ENCODE data around the gene CYTH1.
"Not testable (repeated sequence)": the region's sequence is repeated elsewhere in the genome, so short reads cannot be mapped to it uniquely, and the experiment has no call there.

Gene CYTH1

DNA sequence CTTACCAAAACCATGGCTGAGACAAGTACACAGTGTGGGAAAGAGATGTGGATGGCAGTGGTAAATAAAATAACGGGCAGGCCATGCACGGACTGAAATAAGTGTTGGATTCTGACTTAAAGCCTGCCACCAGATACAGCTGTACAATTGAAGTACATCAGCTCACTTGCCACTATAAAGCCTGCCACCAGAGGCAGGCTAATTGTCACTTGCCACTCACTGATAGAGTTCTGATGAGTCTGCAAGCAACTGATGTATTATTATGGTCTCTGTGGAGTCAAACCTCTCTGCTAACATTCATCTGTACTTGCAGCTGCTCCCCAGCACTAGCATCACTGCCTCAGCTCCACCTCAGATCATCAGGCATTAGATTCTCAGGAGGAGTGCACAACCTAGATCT, 93.0 kb downstream of the CYTH1 start:
- DNase-seq (ENCODE audit: low read depth in 2 of 2), result no peak

DNA sequence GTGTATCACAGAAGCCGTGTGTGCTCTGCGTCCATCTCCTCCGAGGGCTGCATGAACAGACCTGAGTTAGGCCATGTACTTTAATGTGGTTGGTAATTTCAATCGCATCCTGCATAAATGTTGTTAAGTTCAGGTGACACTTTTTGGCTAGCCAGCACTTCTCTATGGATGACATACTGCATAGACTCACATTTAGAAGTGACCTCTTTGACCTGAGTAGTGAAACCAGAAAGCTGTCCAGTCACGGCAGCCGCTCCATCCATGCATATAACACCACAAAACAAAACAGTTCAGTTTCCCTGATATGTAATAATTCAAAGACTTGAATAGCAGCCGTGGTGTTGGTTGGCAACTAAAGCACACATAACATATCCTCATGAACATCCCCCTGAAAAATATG, 94.1 kb downstream of the CYTH1 start:
- DNase-seq (ENCODE audit: low read depth in 2 of 2), result no peak

DNA sequence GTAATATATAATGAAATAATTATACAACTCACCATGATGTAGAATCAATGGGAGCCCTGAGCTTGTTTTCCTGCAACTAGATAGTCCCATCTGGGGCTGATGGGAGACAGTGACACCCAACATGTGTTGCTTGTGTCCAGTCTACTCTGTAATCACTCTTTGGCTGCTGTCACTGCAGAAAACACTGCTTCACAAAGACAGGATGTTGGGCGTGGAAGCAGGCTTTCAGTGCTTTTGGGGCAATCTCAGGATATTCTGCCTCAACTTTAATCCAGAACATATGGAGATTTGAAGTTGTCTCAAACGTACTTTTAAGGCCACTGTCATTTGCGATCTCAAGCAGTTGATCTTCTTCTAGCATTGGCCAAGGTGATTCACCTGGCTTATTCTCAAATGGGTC, 94.9 kb downstream of the CYTH1 start:
- no peak for DNase-seq (ENCODE audit: low read depth in 2 of 2)

DNA sequence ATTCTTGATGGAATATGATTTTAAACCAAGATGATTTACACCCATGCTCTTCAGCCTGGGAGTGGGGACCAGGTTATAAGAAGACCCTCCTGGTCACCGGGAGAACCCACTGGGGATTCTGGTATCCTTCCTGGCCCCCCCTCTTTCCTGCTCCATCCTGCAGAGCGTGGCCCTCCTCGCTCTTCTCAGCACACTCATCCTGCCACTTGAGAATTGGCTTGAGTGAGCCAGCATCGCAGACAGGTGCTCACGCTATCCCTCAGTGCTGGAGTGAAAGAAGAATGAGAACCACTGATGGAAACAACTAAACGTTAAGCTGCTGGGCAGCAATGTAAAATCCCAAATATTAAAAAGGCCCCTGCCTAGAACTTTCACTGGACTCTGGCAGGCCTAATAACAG, 98.0 kb downstream of the CYTH1 start:
- no peak for DNase-seq (ENCODE audit: low read depth in 2 of 2)

DNA sequence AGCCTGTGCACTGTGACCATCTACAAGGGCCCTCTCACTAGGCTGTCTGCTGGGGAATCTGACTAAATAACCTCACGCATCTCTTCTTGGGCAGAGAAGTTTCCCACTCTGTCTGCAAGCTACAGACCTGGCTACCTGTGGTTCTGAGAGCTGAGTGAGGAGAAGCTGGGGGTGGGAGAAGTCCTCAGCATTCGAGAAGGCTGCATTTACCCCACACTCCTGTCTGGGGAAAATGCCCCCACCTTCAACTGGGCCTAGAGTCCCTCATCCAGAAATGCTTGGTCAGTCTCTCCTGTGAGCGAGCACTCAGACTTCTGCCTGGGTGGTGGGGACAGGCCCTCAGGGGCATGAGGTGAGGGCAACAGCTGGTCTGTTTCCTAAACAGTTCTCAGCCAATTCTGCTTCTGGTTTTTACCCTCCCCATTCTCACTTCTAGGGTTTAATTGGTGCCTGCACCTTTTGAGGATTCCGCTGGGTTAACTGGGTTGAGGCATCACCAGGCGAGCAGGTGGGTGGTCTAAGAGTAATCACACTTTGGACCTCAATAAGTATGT, 98.6 kb downstream of the CYTH1 start:
- no peak for DNase-seq (ENCODE audit: low read depth in 2 of 2)

DNA sequence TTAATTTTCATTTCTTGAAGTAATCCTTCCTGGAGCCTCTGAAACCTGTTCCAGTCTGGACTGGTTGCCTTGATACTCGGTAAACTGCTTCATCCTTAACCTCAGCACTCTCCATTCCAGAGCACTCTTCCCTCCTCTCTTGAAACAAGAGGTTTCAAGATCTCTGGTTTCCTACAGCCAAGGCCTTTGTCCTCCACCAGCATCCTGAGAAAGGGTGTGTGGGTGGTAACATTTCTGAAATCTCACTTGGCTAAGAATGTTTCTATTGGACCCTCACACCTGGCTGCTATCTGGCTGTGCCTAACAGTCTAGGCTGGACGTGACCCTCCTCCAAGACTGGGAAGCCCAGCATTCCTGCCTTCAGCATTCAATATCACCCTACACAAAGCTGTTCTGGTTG, 99.7 kb downstream of the CYTH1 start:
- DNase-seq (ENCODE audit: low read depth in 2 of 2), result no peak

DNA sequence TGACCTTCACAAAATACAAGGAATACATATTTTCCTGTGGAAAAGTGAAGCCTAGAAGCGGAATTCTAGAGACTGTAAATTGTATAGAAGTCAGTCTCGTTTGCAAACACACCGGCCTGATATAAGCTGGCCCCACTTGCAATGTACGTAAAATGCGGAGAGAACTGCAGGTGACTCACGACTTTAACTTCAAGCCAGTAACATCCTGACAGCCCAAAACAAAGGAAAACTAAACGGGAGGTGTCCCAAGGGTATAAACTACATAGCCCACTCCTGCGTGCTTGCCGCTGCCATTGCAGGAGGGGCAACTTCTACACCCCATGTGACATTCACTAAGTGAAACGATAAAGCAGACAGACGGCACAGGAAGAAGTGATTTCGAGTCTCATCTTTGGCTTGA, 101.6 kb downstream of the CYTH1 start:
- no peak for DNase-seq (ENCODE audit: low read depth in 2 of 2)

DNA sequence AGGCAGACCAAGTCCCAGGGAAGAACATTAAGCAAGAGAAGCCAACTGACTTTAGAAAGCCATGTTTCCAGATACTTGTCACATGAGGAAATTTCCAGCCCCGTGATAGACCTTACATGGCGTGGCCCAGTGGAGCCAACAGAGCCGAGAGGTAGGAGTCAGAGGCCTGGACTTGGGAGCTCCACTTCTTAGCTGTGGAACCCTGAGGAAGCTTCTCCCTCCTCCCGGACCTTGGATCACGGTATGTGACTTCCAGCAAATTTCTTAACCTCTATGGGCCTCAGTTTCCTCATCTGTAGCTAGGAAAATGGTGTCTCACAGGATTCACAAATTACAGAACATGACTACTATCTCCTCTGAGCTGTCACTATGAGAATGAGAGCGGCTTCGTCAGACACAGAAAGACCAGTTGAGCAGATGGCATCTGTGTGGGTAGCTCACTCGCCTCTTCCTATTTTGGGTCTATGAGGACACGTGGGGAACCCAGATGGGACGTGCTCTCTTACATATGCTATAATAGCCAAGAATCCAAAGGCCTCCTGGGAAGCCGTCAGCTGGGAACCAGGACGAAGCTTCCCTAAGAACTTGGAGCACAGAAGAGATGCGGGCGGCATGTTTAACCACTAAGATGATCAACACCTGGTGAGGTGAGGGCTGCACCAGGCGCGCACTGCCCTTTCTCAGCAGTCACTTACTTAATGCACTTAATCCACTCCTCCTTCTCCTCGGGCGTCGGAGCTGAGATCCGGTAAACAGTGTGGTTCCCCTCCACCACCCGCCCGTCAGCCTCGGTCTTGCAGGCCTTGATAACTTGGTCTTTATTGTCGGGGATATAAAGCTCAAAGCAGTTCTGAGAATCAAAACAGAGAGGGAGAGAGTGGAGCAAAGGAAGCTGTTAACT, 102.3 kb downstream of the CYTH1 start:
- DNase-seq (ENCODE audit: low read depth in 2 of 2), result no peak

DNA sequence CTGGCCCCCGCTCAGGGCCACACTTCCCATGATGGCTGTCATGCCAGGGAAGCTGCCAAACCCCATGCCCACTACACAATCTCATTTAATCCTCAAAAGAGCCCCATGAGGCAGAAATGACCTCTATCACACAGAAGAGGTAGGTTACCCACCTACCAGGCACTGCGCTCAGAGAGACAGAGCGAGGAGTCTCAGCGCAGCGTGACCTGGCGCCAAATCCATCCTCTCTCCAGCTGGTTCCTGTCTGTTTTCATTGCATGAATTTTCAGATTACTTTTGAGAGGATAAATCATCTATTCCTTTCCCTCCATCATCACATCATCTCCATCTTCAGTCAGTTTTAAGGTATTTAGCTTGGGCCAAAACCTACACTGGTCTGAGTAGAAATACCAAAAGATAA, 103.4 kb downstream of the CYTH1 start:
- no peak for DNase-seq (ENCODE audit: low read depth in 2 of 2)

DNA sequence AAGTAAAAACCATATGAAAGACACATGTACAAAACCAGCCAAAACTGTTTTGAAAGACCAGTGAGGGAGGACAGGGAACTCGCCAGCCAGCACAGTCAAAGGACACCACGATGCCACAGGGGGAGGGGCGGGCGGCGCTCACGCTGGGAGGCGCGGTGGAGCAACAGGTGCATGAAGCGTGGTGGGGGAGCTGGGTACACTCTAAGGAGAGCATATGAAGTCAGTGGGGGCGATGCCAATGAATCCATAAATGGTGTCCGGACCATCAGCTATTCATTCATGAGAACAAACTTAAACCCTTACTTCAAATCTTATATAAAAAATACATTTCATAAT, 103.9 kb downstream of the CYTH1 start:
- no peak for DNase-seq (ENCODE audit: low read depth in 2 of 2)

DNA sequence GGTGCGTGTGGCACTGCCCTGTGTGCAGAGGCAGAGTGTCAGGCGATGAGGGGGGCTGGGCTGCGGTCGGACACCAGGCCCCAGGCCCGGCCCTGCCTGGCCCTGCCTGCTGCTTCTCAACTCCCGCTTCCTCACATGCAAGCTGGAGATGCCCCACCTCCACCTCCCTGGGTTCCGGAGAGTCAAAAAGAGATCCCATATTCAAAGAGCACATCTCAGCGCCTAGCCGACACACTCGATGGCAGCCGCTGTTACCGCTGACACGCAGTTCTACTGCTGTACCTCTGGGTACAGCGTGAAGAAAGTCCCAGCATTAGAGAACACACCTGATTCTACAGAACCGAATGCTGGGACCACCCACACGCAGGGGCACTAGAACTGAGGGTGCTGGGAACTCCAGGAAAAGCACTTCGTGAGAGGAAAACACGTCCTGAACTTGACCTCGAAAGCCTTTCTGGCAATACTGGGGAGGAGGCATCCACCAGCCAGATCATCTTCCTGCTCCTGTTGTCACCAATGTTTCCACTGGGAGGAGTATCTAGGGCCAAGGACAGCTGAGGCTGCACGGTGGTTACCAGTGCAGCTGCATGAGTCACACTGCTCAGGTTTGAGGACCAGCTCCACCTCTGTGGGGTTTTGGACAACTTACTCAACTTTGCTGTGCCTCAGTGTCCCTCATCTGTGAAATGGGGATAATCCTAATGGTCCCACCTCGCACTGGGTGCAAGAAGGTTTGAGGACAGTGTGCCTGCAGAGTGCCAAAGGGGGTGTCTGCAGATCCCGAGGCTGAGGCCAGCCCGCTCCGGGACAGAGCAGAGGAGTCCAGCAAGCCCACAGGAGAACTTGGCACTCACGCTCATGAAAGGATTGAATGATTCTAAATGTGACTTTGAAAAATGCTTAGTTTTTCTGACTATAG, 104.5 kb downstream of the CYTH1 start:
- no peak for DNase-seq (ENCODE audit: low read depth in 2 of 2)

DNA sequence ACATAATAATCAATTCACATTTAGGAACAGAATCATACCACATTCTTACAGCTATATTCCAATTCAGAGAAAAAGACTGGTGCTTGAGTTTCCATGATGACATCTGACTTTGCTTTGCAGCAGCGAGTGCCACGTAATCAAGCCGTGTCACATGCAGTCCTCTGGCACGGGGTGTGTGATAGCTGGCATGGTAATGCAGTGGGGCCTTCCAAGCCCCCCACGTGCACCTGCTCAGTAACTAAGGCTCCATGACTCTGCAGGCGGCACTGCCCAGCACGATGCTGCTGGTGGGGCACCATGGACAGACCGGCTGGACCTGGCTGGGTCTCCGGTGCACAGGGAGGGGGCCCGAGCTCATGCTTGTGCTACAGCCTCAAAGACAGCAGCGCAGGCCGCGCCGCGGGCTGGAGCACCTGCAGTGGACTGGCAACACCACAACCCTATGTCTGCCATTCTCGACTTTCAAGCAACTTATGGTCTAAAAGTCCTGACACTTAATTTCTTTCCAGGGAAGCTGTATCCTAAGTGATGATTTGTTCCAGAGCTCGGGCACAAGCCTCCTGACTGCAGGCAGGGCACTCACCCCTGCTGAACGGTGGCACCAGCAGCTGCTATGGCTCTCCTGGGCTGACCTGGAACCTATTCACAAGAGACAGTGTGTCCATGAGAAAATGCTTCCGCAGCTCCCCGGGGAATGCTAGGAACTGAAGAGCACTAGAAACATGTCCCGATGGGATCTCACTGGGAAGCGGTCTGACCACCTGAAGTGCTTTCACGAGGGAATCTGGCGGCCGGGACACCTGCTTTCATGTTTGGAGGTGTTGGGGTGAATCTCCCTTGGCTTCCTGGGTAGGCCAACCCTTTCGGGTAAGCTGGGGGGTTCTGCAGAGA, 105.4 kb downstream of the CYTH1 start:
- DNase-seq (ENCODE audit: low read depth in 2 of 2), result no peak

DNA sequence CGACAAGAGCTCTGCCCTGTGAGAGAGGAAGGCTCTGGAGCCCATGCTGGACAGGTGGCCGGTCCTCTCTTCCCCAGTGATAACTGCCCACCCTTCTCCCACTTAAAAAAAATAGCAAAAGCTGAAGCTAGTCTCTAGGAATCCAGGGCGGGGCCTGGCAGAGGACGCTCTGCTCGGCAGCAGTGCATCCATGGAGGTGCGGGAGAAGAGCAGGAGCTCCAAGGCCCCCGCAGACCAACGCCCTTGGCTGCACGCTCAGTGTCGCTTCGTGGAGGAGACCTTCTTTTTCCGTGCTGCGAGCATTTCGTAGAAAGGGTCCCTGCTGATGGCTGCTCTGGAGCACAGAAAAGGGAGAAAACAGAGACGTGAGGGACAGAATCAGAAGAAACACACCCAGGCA, 106.2 kb downstream of the CYTH1 start:
- no peak for DNase-seq (ENCODE audit: low read depth in 2 of 2)

DNA sequence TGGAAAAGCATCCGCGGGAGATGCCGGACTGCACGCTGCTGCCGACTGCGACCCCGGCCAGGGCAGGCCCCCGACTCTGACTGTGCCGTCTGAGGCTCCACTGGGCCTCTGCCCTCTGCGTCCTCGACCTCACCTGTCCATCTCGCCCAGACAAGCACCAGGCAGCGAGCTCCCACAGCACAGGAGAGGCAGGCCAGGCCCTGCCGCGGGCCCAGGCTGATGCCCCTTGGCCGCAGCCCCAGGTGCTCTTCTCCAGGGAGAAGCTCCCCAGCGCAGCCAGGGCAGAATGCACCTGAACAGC, 106.8 kb downstream of the CYTH1 start:
- DNase-seq (ENCODE audit: low read depth in 2 of 2), result no peak

DNA sequence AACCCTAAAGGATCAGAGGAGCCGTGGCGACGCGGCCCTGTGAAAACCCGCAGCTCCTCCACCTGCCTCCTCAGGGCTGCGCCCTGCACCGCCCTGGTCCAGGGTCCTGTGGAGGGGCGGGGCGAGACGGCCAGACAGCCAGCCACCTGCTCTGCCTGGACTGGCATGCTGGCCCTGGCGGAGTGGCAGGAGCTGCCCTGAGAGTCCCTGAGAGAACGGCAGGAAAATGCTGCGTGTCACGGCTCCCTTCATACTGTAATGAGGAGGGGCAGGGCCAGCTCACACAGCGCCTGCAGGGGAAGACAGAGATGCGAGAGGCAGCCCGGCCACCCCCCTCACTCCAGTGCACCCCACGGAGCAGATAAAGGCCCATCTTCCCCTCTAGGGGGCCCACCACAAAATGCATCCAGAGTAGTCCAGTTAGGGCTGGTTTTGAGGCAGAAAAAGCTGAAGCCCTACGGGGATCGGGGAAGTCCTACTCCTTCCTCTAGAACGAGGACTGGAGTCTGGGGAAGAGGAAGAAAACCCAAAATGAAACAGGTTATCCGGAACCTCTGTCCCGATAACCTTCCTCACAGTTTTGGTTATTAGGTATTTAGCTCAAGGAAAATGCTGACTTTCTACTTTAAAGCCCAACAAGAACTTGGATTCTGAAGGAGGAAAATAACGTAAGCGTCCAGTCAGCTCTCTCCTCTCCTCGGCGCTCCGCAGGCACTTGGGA, 107.3 kb downstream of the CYTH1 start:
- no peak for DNase-seq (ENCODE audit: low read depth in 2 of 2)

DNA sequence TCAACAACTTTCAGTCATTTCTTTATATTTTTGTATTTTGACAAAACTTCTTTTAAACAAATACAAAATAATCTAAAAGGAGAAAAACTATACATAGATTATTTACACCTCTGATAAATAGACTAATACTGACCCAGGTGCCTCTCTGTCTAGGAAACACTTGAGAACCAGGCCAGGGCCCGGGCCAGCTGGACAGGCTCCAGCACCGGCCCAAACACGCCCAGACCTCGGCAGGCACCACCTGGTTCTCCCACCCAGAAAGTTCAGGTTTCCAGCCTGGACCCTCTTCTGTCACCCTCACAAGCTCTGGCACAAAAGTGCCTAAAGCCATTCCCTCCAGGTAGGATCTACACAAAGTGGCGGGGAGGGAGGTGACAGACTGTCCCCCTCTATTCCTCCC, 107.9 kb downstream of the CYTH1 start:
- DNase-seq (ENCODE audit: low read depth in 2 of 2), result no peak

DNA sequence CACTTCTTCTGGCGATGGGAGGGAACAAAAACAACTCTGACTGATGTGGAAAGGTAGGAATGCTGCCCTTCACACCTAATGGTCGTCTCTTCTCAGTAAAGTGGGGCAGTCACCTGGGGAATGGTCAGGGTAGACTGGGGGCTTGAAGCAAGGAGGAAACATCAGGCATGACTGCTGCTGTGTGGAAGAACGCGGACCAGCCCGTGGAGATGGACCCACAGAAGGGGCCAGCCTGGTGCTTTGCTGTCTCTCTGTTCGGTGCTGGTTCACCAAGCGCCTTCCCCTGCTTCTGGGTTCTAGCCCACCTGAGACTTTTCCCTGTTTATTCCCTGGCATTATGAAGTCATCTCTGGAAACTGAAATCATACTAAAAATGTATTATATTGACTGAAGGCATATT, 108.7 kb downstream of the CYTH1 start:
- no peak for DNase-seq (ENCODE audit: low read depth in 2 of 2)

DNA sequence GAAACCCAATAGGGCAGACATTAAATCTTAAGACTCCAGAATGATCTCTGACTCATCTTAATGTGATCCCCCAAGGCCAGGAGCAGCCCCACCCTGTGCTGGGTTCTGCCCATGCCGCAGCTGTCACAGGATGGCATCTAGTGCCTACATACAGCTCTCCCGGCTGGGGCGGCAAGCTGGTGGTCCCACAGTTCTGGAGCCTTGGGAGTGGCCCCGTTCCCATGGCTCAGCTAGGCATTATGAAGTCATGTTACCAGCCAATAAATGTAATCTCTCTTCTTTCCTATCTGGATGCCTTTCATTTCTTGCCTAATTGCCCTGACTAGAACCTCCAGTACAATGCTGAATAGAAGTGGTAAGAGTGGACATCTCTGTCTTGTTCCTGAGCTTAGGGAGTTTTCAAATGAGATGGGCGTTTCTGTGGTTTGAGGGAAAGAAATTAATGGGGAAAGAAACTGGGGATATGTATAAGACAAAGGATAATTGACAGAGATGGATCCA, 109.2 kb downstream of the CYTH1 start:
- no peak for DNase-seq (ENCODE audit: low read depth in 2 of 2)

DNA sequence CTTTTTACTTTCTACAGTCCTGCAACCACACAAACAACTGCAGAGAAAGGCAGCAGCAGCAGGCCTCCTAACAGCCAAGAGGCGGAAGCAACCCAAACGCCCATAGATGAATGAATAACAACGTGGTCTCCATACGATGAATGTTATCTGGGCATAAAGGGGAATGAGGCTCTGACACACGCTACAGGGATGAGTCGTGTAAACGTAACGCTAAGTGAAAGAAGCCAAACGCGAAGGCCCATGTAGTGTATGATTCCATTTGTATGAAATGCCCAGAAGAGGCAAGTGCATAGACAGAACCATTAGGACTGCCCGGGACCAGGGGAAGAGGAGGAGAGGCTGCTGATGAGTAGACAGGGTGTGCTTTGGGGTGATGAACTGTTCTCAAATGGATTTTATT, 110.1 kb downstream of the CYTH1 start:
- DNase-seq (ENCODE audit: low read depth in 2 of 2), result no peak

DNA sequence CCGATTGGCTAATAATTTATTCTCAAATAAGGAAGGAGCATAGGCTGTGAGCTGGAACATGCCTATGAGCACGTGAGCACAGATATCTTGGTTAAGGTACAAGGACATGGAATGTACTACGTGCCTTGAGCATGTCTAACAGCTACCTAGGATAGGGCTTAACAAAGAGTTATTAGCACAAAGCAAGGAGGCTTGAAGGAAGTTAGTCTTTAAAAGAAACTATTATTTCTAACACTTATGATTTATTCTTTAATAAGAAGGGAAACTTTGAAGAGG, 110.4 kb downstream of the CYTH1 start:
- not testable (repeated sequence) for DNase-seq (ENCODE audit: low read depth in 2 of 2)
